AG09309 (cell line): ENCODE measurements around the gene RCBTB2.

Source experiments
- DNase-seq: peaks from one replicate; pipeline ENCODE4 v3.0.0-alpha.2; 2010; ENCODE audit warnings: low read depth
- H3K4me3 ChIP-seq: 2 replicates; pipeline ENCODE4 v1.5.1; 2011; ENCODE audit warnings: mild to moderate bottlenecking, low read depth, low read length, moderate library complexity; ENCODE audit not compliant: control insufficient read depth
- CTCF ChIP-seq: IDR thresholded peaks from 2 replicates; pipeline ENCODE4 v1.5.1; 2011; ENCODE audit warnings: mild to moderate bottlenecking, low read depth, low read length, inconsistent platforms; ENCODE audit not compliant: insufficient read depth, control insufficient read depth; ENCODE audit errors: missing control alignments

The RCBTB2 gene

GRCh38 chr13:48542138-48542537, 9.3 kb upstream of the RCBTB2 start:
- no peak for TF ChIP-seq CTCF
- no peak for DNase-seq
- no peak overlapping the region for H3K4me3 ChIP-seq

GRCh38 chr13:48539550-48539949, 6.7 kb upstream of the RCBTB2 start:
- no peak overlapping the region for H3K4me3 ChIP-seq
- no peak for TF ChIP-seq CTCF
- DNase-seq = no peak

- TF ChIP-seq CTCF = no peak
- no peak for DNase-seq
- H3K4me3 ChIP-seq = no peak overlapping the region
Observed at GRCh38 chr13:48536621-48537250, 3.9 kb upstream of the RCBTB2 start.

GRCh38 chr13:48535766-48536165, 2.9 kb upstream of the RCBTB2 start:
- DNase-seq = no peak
- H3K4me3 ChIP-seq = no peak overlapping the region
- TF ChIP-seq CTCF = no peak

- DNase-seq = no peak
- TF ChIP-seq CTCF = no peak
- H3K4me3 ChIP-seq = no peak overlapping the region
Observed at GRCh38 chr13:48534911-48535501, 2.1 kb upstream of the RCBTB2 start.

GRCh38 chr13:48533961-48534600, 1.2 kb upstream of the RCBTB2 start:
- no peak for TF ChIP-seq CTCF
- no peak for DNase-seq
- no peak overlapping the region for H3K4me3 ChIP-seq
